HG02840 (cell line): ENCODE results near the gene ATXN1.
"Not testable (repeated sequence)": the region's sequence is repeated elsewhere in the genome, so short reads cannot be mapped to it uniquely, and the experiment has no call there.

Source experiments
- ATAC-seq: cut with Tn5 transposase; IDR thresholded peaks from one replicate; pipeline ENCODE4 v1.9.1; 2021; ENCODE audit warnings: mild to moderate bottlenecking, moderate library complexity, moderate number of reproducible peaks; ENCODE audit not compliant: unreplicated experiment, low FRiP score

Gene ATXN1

GRCh38 chr6:16760516-16761470 lies at the start of gene ATXN1:
Gene ATXN1, minus strand, starts transcription at chr6:16761460.
- ATAC-seq: peak; percentile 4

- ATAC-seq: no peak
Observed at GRCh38 chr6:16810411-16810810, 49.2 kb upstream of the ATXN1 start.

GRCh38 chr6:16809753-16810358 lies 48.6 kb upstream of the ATXN1 start:
- ATAC-seq: no peak

- ATAC-seq: no peak
Observed at GRCh38 chr6:16807956-16808355, 46.7 kb upstream of the ATXN1 start.

GRCh38 chr6:16806363-16806762 lies 45.1 kb upstream of the ATXN1 start:
- no peak for ATAC-seq

GRCh38 chr6:16805243-16805950 lies 44.1 kb upstream of the ATXN1 start:
- ATAC-seq: no peak

GRCh38 chr6:16804546-16805242 lies 43.4 kb upstream of the ATXN1 start:
- ATAC-seq: no peak

GRCh38 chr6:16803294-16804200 lies 42.3 kb upstream of the ATXN1 start:
- no peak for ATAC-seq

GRCh38 chr6:16802071-16802470 lies 40.8 kb upstream of the ATXN1 start:
- no peak for ATAC-seq

GRCh38 chr6:16800942-16801341 lies 39.7 kb upstream of the ATXN1 start:
- no peak for ATAC-seq

- no peak for ATAC-seq
Observed at GRCh38 chr6:16800341-16800740, 39.1 kb upstream of the ATXN1 start.

- no peak for ATAC-seq
Observed at GRCh38 chr6:16799279-16800193, 38.3 kb upstream of the ATXN1 start.

GRCh38 chr6:16793828-16794412 lies 32.7 kb upstream of the ATXN1 start:
- no peak for ATAC-seq

- ATAC-seq: no peak
Observed at GRCh38 chr6:16789329-16790038, 28.2 kb upstream of the ATXN1 start.

GRCh38 chr6:16787128-16787682 lies 25.9 kb upstream of the ATXN1 start:
- ATAC-seq: no peak

GRCh38 chr6:16785496-16785895 lies 24.2 kb upstream of the ATXN1 start:
- ATAC-seq: no peak

GRCh38 chr6:16784957-16785356 lies 23.7 kb upstream of the ATXN1 start:
- not testable (repeated sequence) for ATAC-seq
